ENCODE data around the gene SLC25A33.
A peak's percentile ranks its signal among the peaks of the same experiment; 100 is the strongest.
"Not testable (repeated sequence)": the region's sequence is repeated elsewhere in the genome, so short reads cannot be mapped to it uniquely, and the experiment has no call there.

The SLC25A33 gene

GRCh38 chr1:9539829-9540550 lies 725 bp downstream of the SLC25A33 start:
- no peak for DNase-seq

- DNase-seq, result peak; percentile 31
Measured at GRCh38 chr1:9542430-9542829, 3.2 kb downstream of the SLC25A33 start.

GRCh38 chr1:9544926-9545325 lies 5.7 kb downstream of the SLC25A33 start:
- DNase-seq, result no peak

- DNase-seq, result no peak
Measured at GRCh38 chr1:9549955-9550546, 10.8 kb downstream of the SLC25A33 start.

- no peak for DNase-seq
Measured at GRCh38 chr1:9551984-9552383, 12.7 kb downstream of the SLC25A33 start.

GRCh38 chr1:9553736-9554144 lies 14.5 kb downstream of the SLC25A33 start:
- no peak for DNase-seq

- DNase-seq, result no peak
Measured at GRCh38 chr1:9555942-9556341, 16.7 kb downstream of the SLC25A33 start.

- no peak for DNase-seq
Measured at GRCh38 chr1:9557624-9558023, 18.4 kb downstream of the SLC25A33 start.

- no peak for DNase-seq
Measured at GRCh38 chr1:9558271-9558945, 19.1 kb downstream of the SLC25A33 start.

GRCh38 chr1:9558946-9559545 lies 19.8 kb downstream of the SLC25A33 start:
- DNase-seq, result no peak

- no peak for DNase-seq
Measured at GRCh38 chr1:9559673-9560072, 20.4 kb downstream of the SLC25A33 start.

GRCh38 chr1:9560090-9560489 lies 20.8 kb downstream of the SLC25A33 start:
- not testable (repeated sequence) for DNase-seq

- peak; percentile 99 for DNase-seq
Measured at GRCh38 chr1:9561429-9561828, 22.2 kb downstream of the SLC25A33 start.

GRCh38 chr1:9569267-9569666 lies 30.0 kb downstream of the SLC25A33 start:
- no peak for DNase-seq

- not testable (repeated sequence) for DNase-seq
Measured at GRCh38 chr1:9570886-9571529, 31.7 kb downstream of the SLC25A33 start.

GRCh38 chr1:9573723-9574122 lies 34.5 kb downstream of the SLC25A33 start:
- DNase-seq, result peak; percentile 19

GRCh38 chr1:9575486-9575885 lies 36.2 kb downstream of the SLC25A33 start:
- DNase-seq, result no peak

- DNase-seq, result no peak
Measured at GRCh38 chr1:9576903-9577302, 37.6 kb downstream of the SLC25A33 start.

- no peak for DNase-seq
Measured at GRCh38 chr1:9577423-9577822, 38.2 kb downstream of the SLC25A33 start.

GRCh38 chr1:9580942-9581341 lies 41.7 kb downstream of the SLC25A33 start:
- DNase-seq, result no peak

- no peak for DNase-seq
Measured at GRCh38 chr1:9586147-9586766, 47.0 kb downstream of the SLC25A33 start.

- DNase-seq, result peak; percentile 66
Measured at GRCh38 chr1:9588551-9589143, 49.4 kb downstream of the SLC25A33 start, which contains the start of gene TMEM201. Gene TMEM201 (plus strand): TSS chr1:9588911. CDS start chr1:9588931, 20 bp downstream.
